Activated T-cell treated with anti-CD3 and anti-CD28 coated beads, Interleukin-2, amount 50 U/mL, for 48 hours (primary cell): ENCODE results near the gene FTCDNL1.

ENCODE experiments used
- DNase-seq, 2 experiments: peaks; one replicate each; pipeline ENCODE4 v3.0.0-alpha.2; 2020

FTCDNL1 gene

DNA sequence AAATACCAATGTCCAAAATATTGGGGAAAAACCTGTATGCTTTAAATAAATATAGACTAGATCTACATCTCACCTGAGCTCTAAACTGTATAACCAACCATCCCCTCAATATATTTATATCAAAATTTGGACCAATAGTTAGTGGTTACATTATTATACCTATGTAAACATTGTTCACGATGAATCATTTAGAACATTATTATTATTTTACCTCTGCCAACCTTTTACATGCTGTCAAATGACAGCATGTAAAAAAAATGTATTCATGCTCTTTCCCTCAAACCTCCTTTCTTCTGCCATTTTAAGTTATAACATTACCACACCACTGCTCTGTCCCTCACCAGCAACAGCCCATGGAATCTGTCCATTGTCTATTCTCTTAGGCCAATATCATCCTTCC, 9.6 kb downstream of the FTCDNL1 start:
- DNase-seq: no peak

DNA sequence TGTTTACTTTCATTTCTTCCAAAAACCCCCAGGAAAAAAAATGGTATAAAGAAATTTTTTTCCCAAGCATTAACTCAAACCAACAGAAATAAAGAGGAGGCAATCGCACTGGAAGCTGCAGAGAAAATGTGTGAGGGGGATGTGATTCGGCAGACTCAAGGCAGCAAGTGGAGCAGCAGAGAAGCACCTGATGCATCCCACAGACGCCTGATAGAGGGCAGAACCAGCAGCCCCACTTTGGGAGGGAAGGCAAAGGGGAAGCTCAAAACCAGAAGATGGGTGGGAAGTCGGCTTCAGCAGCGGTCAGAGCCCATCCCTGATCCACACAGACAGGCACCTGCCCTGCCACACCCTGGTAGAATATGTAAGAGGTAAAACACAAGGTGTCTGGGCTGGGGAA, 12.6 kb downstream of the FTCDNL1 start:
- no peak for DNase-seq

DNA sequence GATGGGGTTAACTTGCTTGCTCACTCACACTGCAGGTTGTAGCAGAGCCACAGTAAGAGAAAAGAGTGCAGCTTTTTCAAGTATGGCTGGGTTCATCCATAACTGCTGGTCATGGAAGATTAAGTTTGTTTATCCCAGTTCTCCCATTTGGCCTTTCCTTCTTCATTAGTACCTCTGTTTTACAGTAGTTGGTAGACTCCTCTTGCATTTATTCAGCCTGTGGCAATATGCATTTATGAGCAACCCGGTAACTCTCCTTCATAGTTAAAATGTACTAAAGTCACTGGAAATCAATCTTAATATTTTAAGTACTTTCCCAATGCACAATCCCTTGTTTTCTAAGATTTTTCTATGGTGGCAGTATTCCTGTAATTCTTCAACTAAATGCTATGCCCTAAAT, 14.0 kb downstream of the FTCDNL1 start:
- no peak for DNase-seq

DNA sequence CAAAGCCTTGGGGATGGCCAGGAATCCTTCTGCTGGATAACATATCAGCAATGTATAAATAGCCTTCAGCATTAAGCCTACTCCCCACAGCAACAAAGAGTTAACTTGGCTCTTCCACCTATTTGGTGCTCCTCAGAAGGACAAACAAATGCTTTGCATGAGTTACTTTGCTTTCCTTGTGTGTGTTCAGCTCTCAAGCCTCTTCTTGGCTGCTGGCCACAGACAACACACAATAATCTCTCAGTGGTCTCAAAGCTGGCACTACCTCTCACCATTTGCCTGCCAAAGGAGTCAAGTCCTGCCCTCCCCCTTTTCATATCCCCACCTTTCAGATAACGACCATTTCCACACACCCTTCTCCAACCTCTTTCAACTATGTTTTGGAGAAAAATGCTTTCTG, 17.5 kb downstream of the FTCDNL1 start:
- DNase-seq: no peak

DNA sequence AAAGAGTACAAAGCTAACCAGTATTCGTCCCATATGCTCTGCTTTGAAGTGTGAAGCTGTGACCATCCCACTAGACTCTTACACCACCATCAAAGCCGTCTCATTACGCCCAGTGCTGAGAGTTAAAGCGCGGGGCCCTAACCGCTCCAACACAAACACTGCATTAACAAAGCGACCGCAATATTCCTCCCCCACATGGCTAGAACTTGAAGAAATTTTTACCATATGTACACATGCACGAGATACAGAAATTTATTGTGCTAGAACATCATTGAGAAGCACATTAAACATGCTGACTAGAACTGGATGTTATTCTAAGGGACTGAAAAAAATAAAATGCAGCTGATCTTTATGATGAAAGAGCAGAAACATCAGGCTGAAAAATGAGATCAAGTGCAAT, 20.5 kb downstream of the FTCDNL1 start:
- DNase-seq: no peak

DNA sequence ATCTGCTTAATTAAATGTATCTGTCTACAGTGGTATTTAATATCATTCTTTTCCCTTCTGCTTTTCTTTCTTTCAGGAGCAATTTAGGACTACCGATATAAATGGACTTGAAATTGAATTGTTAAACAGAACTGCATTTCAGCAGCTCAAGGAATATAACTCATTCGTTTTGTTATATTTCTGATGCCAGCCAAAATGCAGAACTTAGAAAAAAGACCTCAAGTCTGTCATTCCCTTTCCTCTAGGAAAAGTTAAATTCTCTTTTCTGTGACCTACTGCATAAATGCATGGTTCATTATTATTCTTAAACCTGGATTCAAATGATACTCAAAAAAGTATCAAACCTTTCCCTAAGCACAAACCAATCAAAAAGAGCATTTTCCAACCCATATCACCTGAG, 21.4 kb downstream of the FTCDNL1 start:
- DNase-seq: no peak

DNA sequence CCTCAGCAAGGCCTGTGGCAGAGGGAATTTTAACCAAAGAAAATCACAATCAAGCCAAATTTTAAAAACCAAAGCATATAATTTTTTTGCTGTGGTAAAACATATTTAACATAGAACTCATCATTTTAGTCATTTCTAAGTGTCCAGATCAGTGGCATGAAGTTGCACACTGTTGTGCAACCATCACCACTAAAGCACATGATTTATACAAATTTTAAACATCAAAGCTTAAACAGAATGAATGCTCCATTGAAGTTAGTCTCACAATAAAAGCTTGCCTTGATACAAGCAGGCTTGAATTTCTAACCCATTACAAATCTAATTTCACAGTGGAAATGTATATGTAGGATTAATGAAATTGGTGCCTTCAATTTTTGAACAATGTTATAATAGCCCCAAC, 31.2 kb downstream of the FTCDNL1 start:
- no peak for DNase-seq

DNA sequence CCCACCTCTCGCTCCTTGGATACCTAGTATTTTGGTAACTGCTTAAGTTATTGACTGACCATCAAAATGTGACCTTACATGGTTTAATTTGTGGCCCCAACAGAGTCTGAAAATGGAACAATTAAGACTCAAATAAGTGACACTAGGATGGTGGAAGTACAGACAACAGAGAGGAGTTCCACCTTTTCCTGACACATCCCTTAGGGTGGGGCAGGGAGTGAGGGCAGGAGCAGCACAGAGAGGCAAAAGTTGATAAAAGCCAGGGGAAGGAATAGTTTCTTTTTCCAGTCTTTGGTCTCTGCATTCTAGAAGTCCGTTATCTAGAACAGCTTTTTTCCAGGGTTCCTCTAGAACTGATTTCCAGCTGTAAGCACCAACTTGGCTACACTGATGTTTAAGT, 32.2 kb downstream of the FTCDNL1 start:
- DNase-seq: no peak

DNA sequence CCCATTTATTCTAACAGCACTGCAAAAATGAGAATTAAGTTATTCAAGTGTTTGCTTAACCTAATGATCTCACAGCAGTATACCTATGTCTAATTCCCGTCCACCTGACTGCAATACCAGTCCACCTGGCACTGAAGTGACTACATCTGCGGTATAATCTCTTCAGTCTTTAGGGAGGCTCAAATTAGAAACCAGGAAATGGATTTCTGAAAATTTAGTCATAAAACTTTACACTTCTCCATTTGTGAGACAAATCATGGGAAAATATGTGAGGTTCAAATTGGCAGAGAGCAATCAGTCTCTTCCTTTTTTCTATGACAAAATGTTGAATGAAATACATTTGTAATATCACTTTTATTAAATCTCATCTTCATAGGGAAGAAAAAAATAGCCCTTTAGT, 33.0 kb downstream of the FTCDNL1 start:
- DNase-seq: no peak

DNA sequence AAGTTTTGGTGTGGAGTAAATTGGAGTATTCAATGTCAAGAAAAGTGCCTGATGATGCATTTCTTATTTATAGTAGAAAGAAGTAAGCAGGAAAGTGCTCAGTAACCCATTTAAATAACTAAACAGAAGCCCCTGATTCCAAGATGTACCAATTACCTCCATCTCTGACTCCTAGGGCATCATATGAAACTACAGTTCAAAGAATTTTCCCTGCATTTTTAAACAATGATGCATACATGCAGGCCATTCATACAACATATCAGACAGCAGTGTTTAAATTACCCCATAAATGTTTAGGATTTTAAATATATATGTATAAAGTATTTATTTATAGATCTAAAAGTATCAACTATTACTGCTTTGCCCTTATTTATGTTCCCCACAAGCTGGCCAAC, 36.2 kb downstream of the FTCDNL1 start:
- DNase-seq: no peak

DNA sequence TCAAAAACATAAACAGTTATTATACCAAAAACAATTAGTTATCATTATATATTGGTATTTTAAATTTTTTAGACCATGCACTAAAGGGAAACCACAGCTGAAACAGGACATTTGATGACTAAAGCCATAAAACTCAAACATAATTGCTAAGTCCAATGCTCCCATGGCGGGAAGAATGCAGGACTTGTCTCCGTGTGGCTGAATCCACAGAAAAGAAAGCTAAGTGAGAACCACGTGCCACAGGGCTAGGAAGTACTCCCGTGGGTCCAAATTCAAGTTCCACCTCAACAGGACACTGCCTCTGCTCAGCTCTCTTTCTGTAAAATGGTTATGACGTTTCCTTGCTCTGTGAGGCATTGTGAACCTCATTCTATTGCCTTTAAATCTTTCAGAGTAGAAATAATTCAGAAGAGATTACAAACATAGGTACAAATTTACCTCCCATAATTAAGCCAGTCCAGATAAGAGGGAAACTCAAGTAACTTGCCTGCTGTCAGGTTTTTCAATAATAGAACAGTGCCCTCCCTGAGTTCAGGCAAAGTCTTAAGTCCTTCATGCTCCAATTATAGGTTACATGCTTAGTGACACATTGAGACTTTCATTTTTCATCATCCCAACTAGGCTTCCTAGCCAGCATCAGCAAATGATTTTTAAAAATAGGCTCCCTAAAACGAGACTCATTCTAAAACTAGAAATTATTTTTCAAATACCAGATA, 36.7 kb downstream of the FTCDNL1 start:
- DNase-seq: no peak

DNA sequence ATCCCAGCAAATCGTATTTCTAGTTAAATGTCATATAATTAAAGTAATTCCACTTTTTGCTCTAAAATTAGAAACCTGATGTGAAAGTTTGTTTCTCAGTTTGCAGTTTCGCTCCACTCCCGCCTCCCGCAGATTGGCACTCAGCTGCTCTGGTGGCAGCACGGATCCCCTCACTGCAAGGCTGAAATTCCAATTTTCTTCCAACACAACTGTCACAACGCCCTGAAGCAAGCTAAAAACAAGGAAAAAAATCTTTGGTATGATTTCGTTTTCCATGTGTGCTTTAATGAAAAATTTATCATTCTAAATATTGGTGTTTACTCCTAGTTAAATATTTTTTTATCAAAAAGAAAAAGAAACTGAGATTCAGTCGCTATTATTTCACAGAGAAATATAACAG, 38.5 kb downstream of the FTCDNL1 start:
- DNase-seq: no peak

DNA sequence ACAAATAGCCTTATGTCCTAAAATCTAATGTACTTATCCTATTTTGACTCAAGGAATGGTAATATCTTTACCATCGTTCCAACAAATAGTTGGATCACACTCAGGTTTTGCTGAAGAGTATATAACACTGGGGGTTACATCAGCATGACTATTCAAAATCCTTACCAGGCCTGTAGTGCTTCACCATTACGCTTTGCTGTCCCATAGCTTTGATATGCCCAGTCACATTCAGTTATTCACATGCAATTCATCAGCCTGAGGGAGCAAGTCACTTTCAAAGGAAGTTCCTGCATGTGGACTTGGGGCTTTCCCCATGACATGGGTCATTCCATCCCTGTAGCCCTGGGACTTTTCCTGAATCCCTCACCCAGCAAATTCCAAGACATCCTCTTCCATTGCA, 39.6 kb downstream of the FTCDNL1 start:
- DNase-seq: no peak

DNA sequence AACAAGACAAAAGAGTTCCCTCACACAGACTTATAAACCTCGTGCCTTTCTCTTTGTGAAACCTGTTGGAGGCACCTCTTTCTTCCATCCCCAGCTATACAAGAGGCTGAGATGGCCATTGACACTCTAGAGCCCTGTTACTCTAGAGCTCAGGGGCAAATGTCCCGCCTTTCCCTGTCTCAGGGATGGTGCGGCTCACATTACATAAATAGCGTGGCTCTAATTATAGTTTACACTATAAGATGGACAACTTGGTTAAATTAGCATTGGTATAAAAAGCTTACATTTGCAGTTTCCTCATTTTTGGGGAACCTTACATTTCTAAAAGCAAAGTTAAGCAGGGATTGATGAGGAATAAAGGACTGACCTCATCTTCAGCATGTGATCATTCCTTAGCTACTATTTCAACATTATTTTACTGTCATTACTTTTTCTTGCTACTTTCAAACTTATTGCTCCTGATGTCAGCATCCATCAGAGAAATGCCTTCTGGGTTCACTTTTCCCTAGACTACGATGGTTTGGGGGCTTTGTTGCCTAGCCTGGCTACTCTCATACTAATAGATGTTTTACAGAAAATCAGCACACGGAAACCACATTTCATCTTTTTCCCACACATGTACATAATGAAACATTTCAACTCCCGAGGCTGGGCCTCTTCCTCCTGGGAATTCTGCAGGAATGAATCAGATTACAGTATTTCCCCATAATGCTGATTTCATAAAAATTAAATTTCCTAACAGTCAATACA, 40.4 kb downstream of the FTCDNL1 start:
- DNase-seq: no peak

DNA sequence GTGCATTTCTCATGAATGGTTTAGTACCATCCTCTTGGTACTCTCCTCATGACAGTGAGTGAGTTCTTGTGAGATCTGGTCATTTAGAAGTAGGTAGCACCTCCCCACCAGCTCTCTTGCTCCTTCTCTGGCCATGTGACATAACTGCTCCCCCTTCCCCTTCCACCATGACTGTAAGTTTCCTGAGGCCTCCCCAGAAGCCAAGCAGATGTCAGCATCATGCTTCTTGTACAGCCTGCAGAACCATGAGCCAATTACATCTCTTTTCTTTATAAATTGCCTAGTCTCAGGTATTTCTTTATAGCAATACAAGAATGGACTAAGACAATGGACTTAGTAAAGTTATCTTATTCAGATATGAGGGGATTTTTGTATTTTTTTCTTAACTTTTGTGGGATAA, 43.0 kb downstream of the FTCDNL1 start:
- no peak for DNase-seq

DNA sequence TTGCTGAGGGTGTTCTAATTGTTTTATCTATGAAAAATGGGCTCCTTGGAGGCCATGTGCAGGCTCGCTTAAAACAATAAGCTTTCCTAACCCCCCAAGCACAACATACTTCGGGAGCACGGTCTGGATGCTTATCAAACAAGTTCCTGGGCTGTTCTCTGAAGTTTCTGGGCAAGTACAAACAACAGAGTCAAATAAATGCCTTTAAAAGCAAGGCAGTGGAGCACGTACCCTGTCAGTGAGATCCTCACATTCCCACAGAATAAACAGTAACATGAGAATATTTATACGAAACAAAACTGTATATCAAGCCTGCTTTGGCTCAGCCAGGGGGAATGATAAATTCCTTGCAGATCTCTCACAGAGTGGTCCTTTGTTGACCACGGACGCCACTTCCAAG, 44.8 kb downstream of the FTCDNL1 start:
- no peak for DNase-seq

DNA sequence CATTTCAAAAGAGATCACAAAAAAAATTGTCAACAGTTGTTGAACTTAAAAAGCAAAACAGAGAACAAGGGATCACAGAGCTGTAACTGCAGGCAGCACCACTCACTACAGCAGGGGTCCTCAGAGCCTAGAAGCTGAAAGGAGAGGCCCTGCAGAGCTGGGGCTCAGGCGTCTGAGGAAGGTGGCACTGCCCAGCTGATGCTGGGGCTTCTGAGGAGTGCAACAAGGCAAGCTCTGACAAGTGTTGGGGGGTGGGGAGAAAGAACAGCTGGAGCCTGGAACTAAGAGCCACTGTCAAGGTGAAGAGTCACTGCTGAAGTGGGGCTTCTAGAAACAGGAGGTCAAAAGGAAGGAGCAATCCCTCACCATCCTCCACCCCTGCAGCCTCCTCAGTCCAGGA, 46.2 kb downstream of the FTCDNL1 start:
- DNase-seq: no peak

DNA sequence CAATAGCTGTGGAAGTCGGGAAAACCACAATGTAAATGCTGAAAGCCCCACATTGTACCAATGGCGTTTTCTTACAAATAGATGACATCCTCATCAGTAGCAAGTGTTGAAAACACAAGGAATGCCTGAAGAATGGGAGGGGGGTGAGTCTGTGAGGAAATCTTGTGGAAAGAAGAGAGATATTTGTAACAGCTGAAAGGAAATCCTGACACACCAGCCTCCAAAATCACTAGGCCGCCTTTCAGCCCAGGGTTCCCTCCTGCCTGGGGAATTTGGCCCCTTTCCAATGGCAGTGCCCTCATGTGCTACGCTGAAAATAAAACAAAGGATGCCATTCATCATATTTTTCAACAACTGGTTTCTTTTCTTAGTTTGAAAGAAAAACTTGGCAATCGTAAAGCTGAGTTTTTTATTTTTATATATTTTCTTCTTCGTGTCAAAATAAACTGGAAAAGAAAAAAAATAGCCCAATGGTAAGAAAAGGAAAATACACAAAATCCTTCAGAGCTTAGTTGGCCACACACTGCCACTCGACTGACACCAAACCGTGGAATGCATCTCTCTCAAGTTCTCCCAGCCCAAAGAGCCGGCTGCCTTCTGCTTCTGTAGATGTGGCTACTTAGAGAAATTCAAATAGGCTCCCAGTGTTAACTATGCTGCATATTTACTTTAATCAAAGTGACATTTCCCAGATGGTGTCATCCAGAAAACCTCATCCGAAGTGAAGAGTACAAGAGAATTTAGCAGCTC, 52.0 kb downstream of the FTCDNL1 start:
- no peak for DNase-seq

DNA sequence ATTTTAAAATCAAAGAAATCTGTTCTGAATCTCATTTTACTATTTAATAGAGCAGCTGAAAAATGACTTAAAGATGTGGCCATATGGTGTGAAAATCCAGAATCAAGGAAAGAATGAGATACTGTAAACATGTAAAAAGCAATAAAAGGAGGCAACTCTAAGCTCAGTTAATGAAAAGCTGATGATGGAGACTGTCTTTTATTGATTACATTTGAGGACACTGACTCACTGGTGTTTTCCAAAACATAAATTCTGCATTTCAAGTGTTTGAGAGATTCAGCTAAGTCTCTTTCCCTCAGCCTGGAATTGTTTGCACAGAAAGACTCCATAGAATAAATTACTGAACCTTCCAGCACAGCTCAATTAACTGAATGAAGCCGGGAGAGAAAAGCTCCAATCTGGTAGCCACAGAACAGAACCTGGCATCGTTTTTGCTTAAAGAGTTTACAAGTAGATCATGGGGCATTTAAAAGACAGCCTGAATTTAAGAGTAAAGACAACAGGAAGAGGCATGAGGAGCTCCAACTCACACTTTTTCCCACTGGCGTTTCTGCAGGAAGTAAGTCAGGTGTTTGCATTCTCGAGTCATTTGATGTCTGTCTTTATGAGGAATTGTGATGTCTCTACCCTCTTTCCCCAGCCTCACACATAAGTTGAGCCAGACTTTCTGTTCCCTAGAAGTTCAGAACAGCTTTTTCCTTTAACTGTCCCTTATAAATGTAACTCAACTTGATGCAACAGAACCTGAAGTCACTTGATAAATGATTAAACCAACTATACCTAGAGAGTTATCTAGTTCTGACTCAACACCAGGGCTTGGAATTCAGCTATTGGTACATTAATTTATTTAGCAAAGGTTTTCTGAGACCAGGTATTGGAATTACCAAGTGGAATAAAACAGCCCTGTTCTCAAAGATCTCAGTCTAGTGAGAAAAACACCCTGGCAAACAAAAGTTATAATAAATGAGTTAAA, 53.3 kb downstream of the FTCDNL1 start:
- DNase-seq: no peak

DNA sequence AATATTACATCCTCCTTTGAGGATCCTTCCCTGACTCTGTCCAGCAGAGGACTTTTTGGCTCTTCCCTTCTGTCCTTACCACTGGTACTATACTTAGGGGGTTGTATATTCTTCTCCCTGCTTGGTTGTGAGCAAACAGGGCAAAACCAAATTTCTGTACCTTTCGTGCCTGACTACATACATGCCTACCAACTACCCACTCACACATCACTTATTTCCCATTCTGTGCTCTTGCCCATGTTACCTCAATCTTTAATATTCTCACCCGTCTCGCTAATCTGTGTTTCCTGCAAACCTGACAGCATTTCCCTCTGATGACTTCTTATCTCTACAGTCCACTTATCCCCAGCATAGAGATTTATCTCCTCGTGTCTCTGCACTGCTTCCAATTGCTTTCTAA, 58.6 kb downstream of the FTCDNL1 start:
- no peak for DNase-seq

DNA sequence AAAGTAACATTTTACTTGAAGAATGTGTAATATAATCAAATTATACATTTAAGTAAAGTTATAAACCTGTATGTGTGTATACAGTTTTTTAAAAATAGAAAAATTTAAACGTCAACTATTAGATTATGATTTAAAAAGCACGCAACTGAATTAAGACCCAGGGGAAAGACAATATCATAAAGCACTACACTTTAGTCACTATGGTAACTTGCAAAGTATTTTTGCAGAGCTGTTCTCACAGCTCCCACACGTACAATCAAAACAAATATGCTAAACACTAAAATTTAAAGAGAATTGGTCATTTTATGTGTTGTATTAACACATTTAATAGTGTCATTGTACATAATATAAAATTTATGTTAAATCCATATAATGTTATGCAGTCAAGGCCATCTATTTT, 59.7 kb downstream of the FTCDNL1 start:
- no peak for DNase-seq

DNA sequence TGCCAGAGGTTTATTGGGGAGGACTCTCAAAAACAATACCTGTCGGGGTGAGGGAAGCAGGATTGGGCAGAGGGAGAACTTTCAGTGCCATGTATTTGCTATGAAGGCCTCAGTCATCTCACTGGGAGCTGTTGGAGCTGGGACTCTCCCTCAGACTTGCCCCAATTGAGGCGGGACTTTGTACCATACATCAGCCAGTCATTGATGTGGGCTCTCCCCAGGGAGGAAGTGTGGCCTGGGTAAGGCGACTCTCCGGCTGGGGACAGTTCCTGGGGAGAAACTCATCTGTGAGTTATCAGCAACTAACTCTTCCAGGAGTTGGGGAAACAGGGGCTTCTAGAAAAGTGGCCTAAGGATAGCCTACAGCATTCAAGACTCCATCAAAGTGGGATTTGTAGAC, 66.5 kb downstream of the FTCDNL1 start:
- DNase-seq: no peak

DNA sequence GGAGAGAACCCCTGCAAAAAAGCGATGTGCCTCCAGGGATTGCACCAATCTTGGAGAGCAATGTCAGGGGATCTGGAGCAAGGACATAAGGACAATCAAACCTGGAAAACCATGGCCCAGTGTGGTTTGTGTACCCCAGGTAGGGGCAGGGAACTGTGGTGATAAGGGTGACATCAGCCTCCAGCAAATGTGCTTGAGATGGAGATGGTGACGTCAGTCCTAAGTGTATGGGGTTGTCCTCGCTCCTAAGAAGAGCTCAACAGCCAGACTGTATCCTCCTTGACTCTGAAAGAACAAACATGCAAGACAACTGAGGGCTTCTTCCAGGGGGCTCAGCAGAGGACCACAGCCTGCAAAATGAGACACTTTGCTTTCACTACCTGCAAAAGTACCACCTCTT, 71.4 kb downstream of the FTCDNL1 start:
- DNase-seq: no peak
